NCI-H1092 (cell line): Measurements from ENCODE around the gene STOX2.
"Not testable (repeated sequence)": the region's sequence is repeated elsewhere in the genome, so short reads cannot be mapped to it uniquely, and the experiment has no call there.

ENCODE experiments used
- DNase-seq: peaks from one replicate; lab custom pipeline; 2025; lab: John Stamatoyannopoulos, UW

STOX2 gene

GRCh38 chr4:184022679-184023383 lies 117.7 kb downstream of the STOX2 start:
- DNase-seq: no peak

- no peak for DNase-seq
These were observed 119.5 kb downstream of the STOX2 start for GRCh38 chr4:184024637-184025036.

GRCh38 chr4:184028561-184029374 lies 123.7 kb downstream of the STOX2 start:
- no peak for DNase-seq

GRCh38 chr4:184030036-184030435 lies 124.9 kb downstream of the STOX2 start:
- no peak for DNase-seq

GRCh38 chr4:184030764-184031163 lies 125.7 kb downstream of the STOX2 start:
- no peak for DNase-seq

GRCh38 chr4:184032091-184032490 lies 127.0 kb downstream of the STOX2 start:
- DNase-seq: no peak

GRCh38 chr4:184039963-184040383 lies 134.9 kb downstream of the STOX2 start:
- no peak for DNase-seq

- DNase-seq: no peak
These were observed 136.0 kb downstream of the STOX2 start for GRCh38 chr4:184041156-184041555.

- no peak for DNase-seq
These were observed 141.0 kb downstream of the STOX2 start for GRCh38 chr4:184046148-184046547.

GRCh38 chr4:184051262-184051661 lies 146.2 kb downstream of the STOX2 start:
- DNase-seq: not testable (repeated sequence)

- no peak for DNase-seq
These were observed 147.5 kb downstream of the STOX2 start for GRCh38 chr4:184052616-184053015.

GRCh38 chr4:184053434-184053833 lies 148.3 kb downstream of the STOX2 start:
- no peak for DNase-seq

GRCh38 chr4:184056877-184057276 lies 151.8 kb downstream of the STOX2 start:
- DNase-seq: no peak

GRCh38 chr4:184058026-184058425 lies 152.9 kb downstream of the STOX2 start:
- DNase-seq: no peak

GRCh38 chr4:184059099-184059498 lies 154.0 kb downstream of the STOX2 start:
- no peak for DNase-seq

GRCh38 chr4:184061582-184061981 lies 156.5 kb downstream of the STOX2 start:
- no peak for DNase-seq

- no peak for DNase-seq
These were observed 157.7 kb downstream of the STOX2 start for GRCh38 chr4:184062769-184063168.

- no peak for DNase-seq
These were observed 159.8 kb downstream of the STOX2 start for GRCh38 chr4:184064877-184065276.

GRCh38 chr4:184066584-184067300 lies 161.6 kb downstream of the STOX2 start:
- DNase-seq: no peak

- no peak for DNase-seq
These were observed 162.9 kb downstream of the STOX2 start for GRCh38 chr4:184067931-184068554.
